ENCODE measurements around the gene NME4. TPM values are rescaled to one million over a fixed set of nuclear protein-coding genes. Genes with fewer than 3 reads are reported as not detected.

The NME4 gene
- polyA plus RNA-seq, 2 of the 4 experiments (the other 2 are of a cell fraction) = 239 to 349 TPM

DNA sequence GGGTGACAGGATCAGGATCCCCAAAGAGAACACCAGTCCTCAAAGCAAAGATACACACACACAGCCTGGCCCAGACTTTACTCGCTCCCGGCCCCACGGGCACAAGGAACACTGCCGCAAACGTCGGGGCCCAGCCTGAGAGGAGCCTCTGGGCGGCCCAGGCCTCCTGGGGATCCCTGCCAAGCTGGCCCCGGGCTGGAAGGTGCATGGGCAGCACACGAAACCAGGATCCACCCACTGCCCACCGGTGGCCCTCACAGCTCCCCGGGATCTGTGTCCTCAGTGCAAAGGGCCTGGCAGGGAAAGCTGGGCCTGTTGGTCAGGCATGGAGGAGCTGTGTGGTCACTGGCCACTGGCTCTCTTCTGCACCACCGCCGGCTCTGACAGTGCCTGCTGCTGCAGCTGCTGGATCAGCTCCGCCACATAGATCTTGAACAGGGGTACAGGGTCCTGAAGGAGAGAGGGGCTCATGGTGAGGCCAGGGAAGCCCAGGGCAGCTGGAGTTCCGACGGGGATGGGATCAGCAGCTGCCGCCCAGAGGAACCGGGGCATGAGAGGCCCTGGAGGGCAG lies 29.6 kb upstream of the NME4 start:
- POLR2A ChIA-PET = no interaction called here
- no peak for ATAC-seq
- no peak for FAIRE-seq
- Histone ChIP-seq H3K27ac (no peak overlapping the region), H3K4me1 (peaks cover 19% of the 10 kb centered on the region), H3K4me2 (no peak overlapping the region), H3K4me3 (no peak overlapping the region), H3K9me3 (no peaks in the 10 kb centered on the region)
- TF ChIP-seq MYC (IDR thresholded peaks at IDR 0.05; ENCODE audit: borderline replicate concordance, low read length) = no peak
- TF ChIP-seq, protein P1, sequence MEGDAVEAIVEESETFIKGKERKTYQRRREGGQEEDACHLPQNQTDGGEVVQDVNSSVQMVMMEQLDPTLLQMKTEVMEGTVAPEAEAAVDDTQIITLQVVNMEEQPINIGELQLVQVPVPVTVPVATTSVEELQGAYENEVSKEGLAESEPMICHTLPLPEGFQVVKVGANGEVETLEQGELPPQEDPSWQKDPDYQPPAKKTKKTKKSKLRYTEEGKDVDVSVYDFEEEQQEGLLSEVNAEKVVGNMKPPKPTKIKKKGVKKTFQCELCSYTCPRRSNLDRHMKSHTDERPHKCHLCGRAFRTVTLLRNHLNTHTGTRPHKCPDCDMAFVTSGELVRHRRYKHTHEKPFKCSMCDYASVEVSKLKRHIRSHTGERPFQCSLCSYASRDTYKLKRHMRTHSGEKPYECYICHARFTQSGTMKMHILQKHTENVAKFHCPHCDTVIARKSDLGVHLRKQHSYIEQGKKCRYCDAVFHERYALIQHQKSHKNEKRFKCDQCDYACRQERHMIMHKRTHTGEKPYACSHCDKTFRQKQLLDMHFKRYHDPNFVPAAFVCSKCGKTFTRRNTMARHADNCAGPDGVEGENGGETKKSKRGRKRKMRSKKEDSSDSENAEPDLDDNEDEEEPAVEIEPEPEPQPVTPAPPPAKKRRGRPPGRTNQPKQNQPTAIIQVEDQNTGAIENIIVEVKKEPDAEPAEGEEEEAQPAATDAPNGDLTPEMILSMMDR (IDR thresholded peaks at IDR 0.05) = no peak
- TF ChIP-seq CBX8 (IDR thresholded peaks at IDR 0.05) = no peak
- TF ChIP-seq CHD2 (IDR thresholded peaks at IDR 0.05; ENCODE audit: low read length, partially characterized antibody) = no peak
- no peak for TF ChIP-seq PHF8 (IDR thresholded peaks at IDR 0.05; ENCODE audit: borderline replicate concordance, low read depth)
- no peak for TF ChIP-seq FOSL2 (IDR thresholded peaks at IDR 0.05)
- no peak for TF ChIP-seq FOSL2 (CRISPR knock-in tag; IDR thresholded peaks at IDR 0.05)
- no peak for DNase-seq (ENCODE audit: low read depth in 1 of 2, low spot score in 1 of 2)
- CTCF ChIA-PET = interaction anchor here (0.6 to 7.6 kb wide), 7 partner anchors 17 to 302 kb away, joined by 3 to 76 read pairs (median 4); partner anchors contain the start of gene AXIN1
- WGBS (ENCODE audit: missing lambda C conversion rate) = 90% methylated on average over 15 of the region's 18 CpGs

DNA sequence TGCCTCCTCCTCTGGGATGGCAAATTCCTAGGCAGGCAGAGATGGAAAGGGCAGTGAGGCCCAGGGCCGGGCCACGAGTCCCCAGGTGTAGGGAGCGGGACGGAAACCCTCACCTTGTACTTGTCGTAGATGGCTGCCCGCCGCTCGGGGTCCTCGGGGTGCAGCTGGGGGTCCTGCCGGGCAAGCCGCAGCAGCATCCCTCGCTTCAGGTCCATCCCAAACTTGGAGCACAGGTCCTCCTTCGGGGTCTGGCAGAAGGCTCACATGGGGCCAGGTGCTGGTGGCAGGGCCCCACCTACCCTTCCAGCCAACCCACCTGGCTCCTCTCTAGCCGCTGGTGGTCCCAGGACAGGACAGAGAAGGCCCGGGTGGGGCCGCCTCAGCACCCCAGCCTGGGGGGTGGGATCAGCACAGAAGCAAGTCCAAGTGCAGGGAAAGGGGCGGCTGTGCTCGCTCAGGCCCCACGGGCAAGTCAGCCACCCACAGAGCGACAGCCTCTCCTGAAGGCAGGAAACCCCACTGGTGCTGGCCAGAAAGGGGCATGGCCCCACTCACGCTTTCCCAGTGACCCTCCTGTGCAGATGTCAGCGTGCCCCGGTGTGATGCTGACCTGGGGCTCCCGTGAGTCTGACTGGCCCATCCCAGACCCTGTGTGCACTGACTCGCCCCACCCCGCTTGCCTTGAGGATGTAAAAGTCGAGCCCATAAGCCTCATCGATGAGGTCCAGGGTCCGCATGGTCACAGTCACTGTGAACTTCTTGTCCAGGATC lies 28.4 kb upstream of the NME4 start:
- no peak overlapping the region for H3K4me3 ChIP-seq
- ChIA-PET CTCF (interaction anchor here (1.1 to 7.6 kb wide), 5 partner anchors 18 to 303 kb away, joined by 3 to 76 read pairs (median 6); partner anchors contain the start of gene AXIN1), POLR2A (no interaction called here)
- no peak overlapping the region for H3K27ac ChIP-seq
- peaks cover 17% of the 10 kb centered on the region; the same call in 2 of the 3 replicates for H3K4me1 ChIP-seq
- no peak for FAIRE-seq
- no peaks in the 10 kb centered on the region for H3K9me3 ChIP-seq
- no peak for TF ChIP-seq RFX5 (IDR thresholded peaks at IDR 0.05)
- TF ChIP-seq, protein P2, sequence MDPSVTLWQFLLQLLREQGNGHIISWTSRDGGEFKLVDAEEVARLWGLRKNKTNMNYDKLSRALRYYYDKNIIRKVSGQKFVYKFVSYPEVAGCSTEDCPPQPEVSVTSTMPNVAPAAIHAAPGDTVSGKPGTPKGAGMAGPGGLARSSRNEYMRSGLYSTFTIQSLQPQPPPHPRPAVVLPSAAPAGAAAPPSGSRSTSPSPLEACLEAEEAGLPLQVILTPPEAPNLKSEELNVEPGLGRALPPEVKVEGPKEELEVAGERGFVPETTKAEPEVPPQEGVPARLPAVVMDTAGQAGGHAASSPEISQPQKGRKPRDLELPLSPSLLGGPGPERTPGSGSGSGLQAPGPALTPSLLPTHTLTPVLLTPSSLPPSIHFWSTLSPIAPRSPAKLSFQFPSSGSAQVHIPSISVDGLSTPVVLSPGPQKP (IDR thresholded peaks at IDR 0.05; ENCODE audit: low read depth, low read length) = no peak
- no peak for TF ChIP-seq CBX2 (IDR thresholded peaks at IDR 0.05; ENCODE audit: borderline replicate concordance, low read depth)
- TF ChIP-seq HDAC2 (IDR thresholded peaks at IDR 0.05) = no peak
- TF ChIP-seq FOXS1 (CRISPR knock-in tag; IDR thresholded peaks at IDR 0.05) = no peak
- no peak for TF ChIP-seq KDM5A (IDR thresholded peaks at IDR 0.05)
- TF ChIP-seq, protein P3, sequence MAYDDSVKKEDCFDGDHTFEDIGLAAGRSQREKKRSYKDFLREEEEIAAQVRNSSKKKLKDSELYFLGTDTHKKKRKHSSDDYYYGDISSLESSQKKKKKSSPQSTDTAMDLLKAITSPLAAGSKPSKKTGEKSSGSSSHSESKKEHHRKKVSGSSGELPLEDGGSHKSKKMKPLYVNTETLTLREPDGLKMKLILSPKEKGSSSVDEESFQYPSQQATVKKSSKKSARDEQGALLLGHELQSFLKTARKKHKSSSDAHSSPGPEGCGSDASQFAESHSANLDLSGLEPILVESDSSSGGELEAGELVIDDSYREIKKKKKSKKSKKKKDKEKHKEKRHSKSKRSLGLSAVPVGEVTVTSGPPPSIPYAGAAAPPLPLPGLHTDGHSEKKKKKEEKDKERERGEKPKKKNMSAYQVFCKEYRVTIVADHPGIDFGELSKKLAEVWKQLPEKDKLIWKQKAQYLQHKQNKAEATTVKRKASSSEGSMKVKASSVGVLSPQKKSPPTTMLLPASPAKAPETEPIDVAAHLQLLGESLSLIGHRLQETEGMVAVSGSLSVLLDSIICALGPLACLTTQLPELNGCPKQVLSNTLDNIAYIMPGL (CRISPR knock-in tag; IDR thresholded peaks at IDR 0.05; ENCODE audit: borderline replicate concordance) = no peak
- no peak for TF ChIP-seq GATA3 (IDR thresholded peaks at IDR 0.05; ENCODE audit: borderline replicate concordance)
- TF ChIP-seq, protein P4, sequence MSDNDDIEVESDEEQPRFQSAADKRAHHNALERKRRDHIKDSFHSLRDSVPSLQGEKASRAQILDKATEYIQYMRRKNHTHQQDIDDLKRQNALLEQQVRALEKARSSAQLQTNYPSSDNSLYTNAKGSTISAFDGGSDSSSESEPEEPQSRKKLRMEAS (IDR thresholded peaks at IDR 0.05) = no peak
- TF ChIP-seq SREBF2 (IDR thresholded peaks at IDR 0.05) = no peak
- TF ChIP-seq POLR2A (IDR thresholded peaks at IDR 0.05; ENCODE audit: low read length) = no peak
- TF ChIP-seq FOSB (CRISPR knock-in tag; IDR thresholded peaks at IDR 0.05) = no peak
- TF ChIP-seq, protein P1 (IDR thresholded peaks at IDR 0.05) = no peak
- TF ChIP-seq CBX8 (IDR thresholded peaks at IDR 0.05) = no peak
- no peak for TF ChIP-seq BHLHE40 (IDR thresholded peaks at IDR 0.05; ENCODE audit: low read depth, low read length)
- TF ChIP-seq MAZ (IDR thresholded peaks at IDR 0.05; ENCODE audit: borderline replicate concordance, low read depth, low read length) = no peak
- no peak for TF ChIP-seq TP53 (CRISPR knock-in tag; IDR thresholded peaks at IDR 0.05)
- WGBS (ENCODE audit: missing lambda C conversion rate) = 95% methylated on average over 24 of the region's 29 CpGs
- no peak overlapping the region for H3K4me2 ChIP-seq
- no peak for DNase-seq (ENCODE audit: low read depth in 1 of 2, low spot score in 1 of 2)
- no peak for ATAC-seq
